Keratinocyte (primary cell): ENCODE results near the gene CACNA2D1. TPM values are rescaled to one million over a fixed set of nuclear protein-coding genes. Genes with fewer than 3 reads are reported as not detected.

Experiments used
- DNase-seq: peaks from one replicate; pipeline ENCODE4 v3.0.0-alpha.2; 2011; ENCODE audit warnings: low read depth, missing footprints, low spot score
- FAIRE-seq: peaks from 2 replicates; lab custom pipeline; 2011; peaks lifted over from hg19 to GRCh38; lab: Jason Lieb, UNC
- H2AFZ ChIP-seq: 2 replicates; pipeline ENCODE4 v1.6.0; 2012; ENCODE audit warnings: low read length, control low read depth, inconsistent platforms; ENCODE audit not compliant: control insufficient read depth
- H3K27ac ChIP-seq: 2 replicates; pipeline ENCODE4 v1.5.1; 2011; ENCODE audit warnings: low read length; ENCODE audit not compliant: control insufficient read depth, insufficient read depth
- H3K27me3 ChIP-seq: 3 replicates; pipeline ENCODE4 v1.6.0; 2011; ENCODE audit warnings: low read length; ENCODE audit not compliant: control insufficient read depth, insufficient read depth; ENCODE audit errors: extremely low read depth
- H3K36me3 ChIP-seq, 2 experiments: 2 replicates in 1 of 2; 3 replicates in 1 of 2; pipeline ENCODE4 v1.5.1; 2011; ENCODE audit warnings: low read length in 2 of 2, mild to moderate bottlenecking in 1 of 2; ENCODE audit not compliant: control insufficient read depth in 2 of 2, insufficient read depth in 2 of 2; ENCODE audit errors: extremely low read depth in 1 of 2
- H3K4me1 ChIP-seq: 3 replicates; pipeline ENCODE4 v1.5.1; 2011; ENCODE audit warnings: low read length; ENCODE audit not compliant: control insufficient read depth, insufficient read depth; ENCODE audit errors: extremely low read depth
- H3K4me2 ChIP-seq: 3 replicates; pipeline ENCODE4 v1.6.0; 2011; ENCODE audit warnings: low read depth, low read length; ENCODE audit not compliant: control insufficient read depth, insufficient read depth; ENCODE audit errors: extremely low read depth
- H3K4me3 ChIP-seq, 3 experiments: fragments of 200-600 bp in 1 of 3; sonication (generic) in 1 of 3; 2 replicates in 2 of 3; 3 replicates in 1 of 3; pipeline ENCODE4 v1.5.1; 2011 to 2016; ENCODE audit warnings: low read length in 3 of 3, mild to moderate bottlenecking in 3 of 3, control low read depth in 2 of 3, inconsistent platforms in 1 of 3, low read depth in 1 of 3, mixed read lengths in 1 of 3, mixed run types in 1 of 3, moderate library complexity in 1 of 3; ENCODE audit not compliant: control insufficient read depth in 2 of 3, insufficient read depth in 2 of 3; ENCODE audit errors: extremely low read depth in 1 of 3
- H3K79me2 ChIP-seq: 2 replicates; pipeline ENCODE4 v1.6.0; 2012; ENCODE audit warnings: low read length; ENCODE audit not compliant: control insufficient read depth, insufficient read depth
- H3K9ac ChIP-seq: 3 replicates; pipeline ENCODE4 v1.6.0; 2011; ENCODE audit warnings: low read length; ENCODE audit not compliant: control insufficient read depth, insufficient read depth; ENCODE audit errors: extremely low read depth
- H3K9me1 ChIP-seq: 3 replicates; pipeline ENCODE4 v1.6.0; 2011; ENCODE audit warnings: low read length; ENCODE audit not compliant: control insufficient read depth, insufficient read depth; ENCODE audit errors: extremely low read depth
- H3K9me3 ChIP-seq: 2 replicates; pipeline ENCODE4 v1.5.1; 2012; ENCODE audit warnings: low read depth, low read length; ENCODE audit not compliant: control insufficient read depth
- H4K20me1 ChIP-seq: 3 replicates; pipeline ENCODE4 v1.6.0; 2011; ENCODE audit warnings: low read length; ENCODE audit not compliant: control insufficient read depth, insufficient read depth; ENCODE audit errors: extremely low read depth
- CTCF ChIP-seq, 3 experiments: IDR thresholded peaks in 1 of 3; conservative IDR thresholded peaks in 1 of 3; optimal IDR thresholded peaks in 1 of 3; 2 replicates in 2 of 3; 3 replicates in 1 of 3; pipeline versions ENCODE3 to v1.5.1; 2011; ENCODE audit warnings: low read length in 3 of 3, mild to moderate bottlenecking in 3 of 3, moderate library complexity in 2 of 3, control low read depth in 1 of 3, inconsistent platforms in 1 of 3; ENCODE audit not compliant: insufficient read depth in 2 of 3; ENCODE audit errors: extremely low read depth in 1 of 3
- EZH2 ChIP-seq: IDR thresholded peaks from one replicate; pipeline ENCODE4 v1.6.1; 2012; ENCODE audit warnings: inconsistent platforms, mild to moderate bottlenecking, low read length, moderate library complexity
- dilution Hi-C: fragments of 300-500 bp; cut with MboI; formaldehyde crosslinking; loops from one replicate; pipeline ENCODE4 v1.7.0; 2020; ENCODE audit warnings: low sequenced_read_pairs; ENCODE audit not compliant: extremely low pct_ligation_motif_present
- polyA plus RNA-seq, 5 experiments: library from polyadenylated mRNA; depleted of rRNA in 3 of 5; stranded (reverse) in 3 of 5; stranded (forward) in 1 of 5; unstranded in 1 of 5; fragments of >200 nt; gene quantifications; 1 replicate in 1 of 5; 2 replicates in 3 of 5; 3 replicates in 1 of 5; pipeline versions ENCODE4 v1.2.1 to v1.2.3, GENCODE V29; 2011 to 2012; ENCODE audit warnings: missing spikeins in 2 of 5, low read depth in 1 of 5, low replicate concordance in 1 of 5

CACNA2D1 gene
- polyA plus RNA-seq, 1 donor (not counting 4 experiments of a cell fraction or from before 2014, with no cell fraction given) = 1.8 TPM

GRCh38 chr7:82081644-82082224, 361.8 kb downstream of the CACNA2D1 start:
- no peak for FAIRE-seq
- DNase-seq = no peak
- no peak overlapping the region for H3K9ac ChIP-seq

GRCh38 chr7:82080254-82080927, 363.2 kb downstream of the CACNA2D1 start:
- Histone ChIP-seq H3K9ac (no peak overlapping the region), H2AFZ (no peak overlapping the region), H3K36me3 (no peaks in the 10 kb centered on the region), H4K20me1 (no peaks in the 10 kb centered on the region), H3K4me2 (no peak overlapping the region), H3K79me2 (no peaks in the 10 kb centered on the region), H3K9me1 (no peaks in the 10 kb centered on the region), H3K4me3 (no peak overlapping the region), H3K27me3 (no peaks in the 10 kb centered on the region), H3K27ac (no peak overlapping the region), H3K4me1 (no peaks in the 10 kb centered on the region), H3K9me3 (no peaks in the 10 kb centered on the region)
- FAIRE-seq = no peak
- TF ChIP-seq EZH2 (no peak), CTCF (optimal IDR thresholded peaks at IDR 0.05 in 1 of 3, IDR thresholded peaks at IDR 0.05 in 1 of 3, conservative IDR thresholded peaks at IDR 0.05 in 1 of 3; ENCODE audit: extremely low read depth in 1 of 3, insufficient read depth in 2 of 3, low read length in 3 of 3) (no peak)
- dilution Hi-C loops = no loop called here
- no peak for DNase-seq

More at GRCh38 chr7:82081644-82082224, 361.8 kb downstream of the CACNA2D1 start:
- Histone ChIP-seq H3K4me1 (no peaks in the 10 kb centered on the region), H3K27ac (no peak overlapping the region), H3K4me2 (no peak overlapping the region), H3K36me3 (no peaks in the 10 kb centered on the region), H3K9me3 (no peaks in the 10 kb centered on the region), H4K20me1 (no peaks in the 10 kb centered on the region), H2AFZ (no peak overlapping the region), H3K79me2 (no peaks in the 10 kb centered on the region), H3K27me3 (no peaks in the 10 kb centered on the region), H3K9me1 (no peaks in the 10 kb centered on the region), H3K4me3 (no peak overlapping the region)
- dilution Hi-C loops = no loop called here
- TF ChIP-seq CTCF (optimal IDR thresholded peaks at IDR 0.05 in 1 of 3, IDR thresholded peaks at IDR 0.05 in 1 of 3, conservative IDR thresholded peaks at IDR 0.05 in 1 of 3; ENCODE audit: extremely low read depth in 1 of 3, insufficient read depth in 2 of 3, low read length in 3 of 3) (no peak), EZH2 (no peak)
